ENCODE results near the gene MIER2.
"Not testable (repeated sequence)": the region's sequence is repeated elsewhere in the genome, so short reads cannot be mapped to it uniquely, and the experiment has no call there.

MIER2 gene

DNA sequence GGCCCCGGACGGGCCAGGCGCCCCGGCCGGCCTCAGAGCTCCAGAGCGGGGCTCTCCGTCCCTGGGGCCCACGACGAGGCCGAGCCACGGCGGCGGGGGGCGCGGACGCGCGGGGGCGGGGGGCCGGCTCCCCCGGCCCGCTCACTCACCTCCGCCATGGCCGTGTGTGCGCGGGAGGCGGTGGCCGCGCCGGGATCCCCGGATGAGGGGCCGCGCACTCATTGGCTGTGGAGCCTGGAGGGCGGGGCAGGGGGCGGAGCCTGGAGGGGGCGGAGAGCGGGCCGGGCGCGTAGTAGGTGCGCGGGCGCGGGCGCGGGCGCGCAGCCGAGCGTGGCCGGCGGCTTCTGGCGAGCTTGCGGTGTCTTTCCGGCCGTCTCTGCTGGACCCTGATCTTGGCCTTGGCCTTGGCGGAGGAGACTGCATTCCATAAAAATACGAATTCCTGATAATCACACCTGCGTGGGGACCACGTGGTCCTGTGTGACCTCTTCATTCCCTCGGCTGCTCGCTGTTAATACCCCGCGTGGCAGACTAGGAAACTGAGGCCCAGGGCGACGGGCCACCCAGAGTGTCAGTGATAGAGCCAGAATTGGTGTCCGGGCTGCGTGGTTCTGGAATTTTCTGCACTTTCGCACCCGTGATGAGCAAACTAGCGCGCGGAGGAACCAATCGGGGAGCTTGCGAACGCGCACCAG, at the start of gene MIER2:
Gene MIER2 (minus strand): TSS at position 172 of the 695 bp plus-strand sequence. CDS start 14 bp downstream, at position 158.
- DNase-seq (ENCODE audit: low spot score): peak; percentile 22

DNA sequence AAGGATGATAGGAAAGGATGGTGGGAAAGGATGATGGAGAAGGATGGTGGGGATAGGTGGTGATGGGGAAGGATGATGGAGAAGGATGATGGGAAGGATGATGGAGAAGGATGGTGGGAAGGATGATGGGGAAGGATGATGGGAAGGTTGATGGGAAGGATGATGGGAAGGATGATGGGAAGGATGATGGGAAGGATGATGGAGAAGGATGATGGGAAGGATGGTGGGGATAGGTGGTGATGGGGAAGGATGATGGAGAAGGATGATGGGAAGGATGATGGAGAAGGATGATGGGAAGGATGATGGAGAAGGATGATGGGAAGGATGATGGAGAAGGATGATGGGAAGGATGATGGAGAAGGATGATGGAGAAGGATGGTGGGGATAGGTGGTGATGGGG, 49.0 kb upstream of the MIER2 start:
- not testable (repeated sequence) for DNase-seq (ENCODE audit: low spot score)

DNA sequence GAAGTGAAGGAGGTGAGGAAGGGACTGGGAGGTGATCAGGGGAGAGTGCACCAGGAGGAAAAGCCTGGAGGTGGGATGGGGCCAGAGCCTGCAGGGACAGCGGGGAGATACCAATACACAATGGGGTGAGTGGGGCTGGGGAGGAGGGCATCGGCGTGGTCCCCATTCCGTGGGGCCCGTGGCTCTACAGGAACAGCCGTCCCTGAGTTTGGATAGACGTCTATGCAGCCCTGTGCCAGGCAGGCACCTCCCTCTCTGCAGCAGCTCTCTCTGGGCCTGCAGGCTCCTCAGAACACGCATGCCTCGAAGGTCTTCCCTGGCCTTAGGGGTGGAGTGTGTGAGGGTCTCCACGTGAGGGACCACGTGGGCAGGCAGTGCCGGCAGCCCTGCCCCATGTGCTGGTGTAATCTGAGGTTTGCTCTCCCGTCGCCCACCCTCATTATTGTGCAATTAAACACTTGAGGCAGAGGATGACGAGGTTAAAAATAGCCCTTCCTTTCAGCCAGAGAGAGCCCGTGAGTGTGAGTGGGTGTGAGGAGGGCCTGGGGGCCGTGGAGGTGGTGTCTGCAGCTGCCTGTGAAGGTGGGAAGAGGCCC, 47.9 kb upstream of the MIER2 start:
- no peak for DNase-seq (ENCODE audit: low spot score)

DNA sequence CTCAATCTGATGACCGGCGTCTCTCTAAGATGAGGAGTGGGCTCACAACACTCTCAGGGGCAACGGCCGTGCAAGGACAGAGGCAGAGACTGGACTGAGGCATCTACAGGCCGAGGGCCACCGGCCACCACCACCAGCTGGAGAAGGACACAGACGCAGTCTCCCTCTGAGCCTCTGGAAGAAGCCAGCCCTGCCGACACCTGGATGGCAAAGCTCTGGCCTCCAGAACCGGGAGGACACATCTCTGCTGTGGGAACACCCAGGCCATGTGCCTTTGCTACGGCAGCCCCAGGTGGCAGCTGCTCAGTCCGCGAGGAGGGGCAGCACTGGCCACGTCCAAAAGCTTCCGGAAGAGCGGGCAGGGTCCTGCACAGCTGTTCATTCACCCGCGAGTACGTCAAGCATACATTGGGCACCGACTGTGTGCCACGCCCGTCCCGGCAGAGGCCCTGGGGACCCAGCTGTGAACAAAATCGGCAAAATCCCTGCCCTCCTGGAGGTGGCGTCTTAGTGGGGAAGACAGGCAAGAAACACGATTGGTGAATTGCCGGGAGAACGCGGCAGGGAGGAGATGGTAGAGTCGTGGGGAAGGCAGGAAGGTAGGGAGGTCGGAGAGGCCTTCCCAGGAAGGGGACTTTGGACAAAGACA, 47.3 kb upstream of the MIER2 start:
- DNase-seq (ENCODE audit: low spot score): no peak

DNA sequence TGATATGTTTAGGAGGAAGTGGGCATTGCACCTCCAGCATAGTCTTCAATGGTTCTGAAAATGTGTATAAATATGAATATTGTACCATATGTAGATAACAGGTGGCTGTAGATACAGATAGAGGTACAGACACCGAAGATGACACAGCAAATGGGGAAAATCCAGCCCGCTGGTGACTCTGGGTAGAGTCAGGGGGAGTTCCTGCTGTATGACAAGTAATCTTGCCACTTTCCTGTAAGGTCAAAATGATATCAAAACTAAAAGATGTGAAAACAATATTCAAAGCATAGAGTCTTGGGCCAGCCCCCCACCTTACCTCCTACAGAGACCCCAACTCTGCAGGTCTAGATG, 46.6 kb upstream of the MIER2 start:
- no peak for DNase-seq (ENCODE audit: low spot score)

GRCh38 chr19:390386-391206, 46.0 kb upstream of the MIER2 start:
- no peak for DNase-seq (ENCODE audit: low spot score)

DNA sequence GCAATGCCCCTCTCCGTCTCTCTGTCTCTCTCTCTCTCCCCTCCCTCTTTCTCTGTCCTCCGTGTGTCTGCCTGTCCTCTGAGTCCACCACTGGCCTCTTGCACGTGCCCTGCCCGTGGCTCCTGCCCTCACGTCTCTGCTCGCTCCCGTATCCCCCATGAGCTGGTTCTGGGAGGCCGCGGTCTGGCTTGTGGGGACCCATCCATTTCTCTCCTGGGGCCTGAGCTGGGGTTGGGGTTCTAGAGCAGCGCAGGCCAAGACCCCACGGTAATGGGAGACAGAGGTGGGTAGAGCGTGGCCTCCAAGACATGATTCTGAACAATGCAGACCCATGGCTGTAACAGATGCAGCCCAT, 45.3 kb upstream of the MIER2 start:
- no peak for DNase-seq (ENCODE audit: low spot score)

- no peak for DNase-seq (ENCODE audit: low spot score)
Measured at GRCh38 chr19:389255-389934, 44.8 kb upstream of the MIER2 start.

- no peak for DNase-seq (ENCODE audit: low spot score)
Measured at GRCh38 chr19:388691-389090, 44.1 kb upstream of the MIER2 start.

DNA sequence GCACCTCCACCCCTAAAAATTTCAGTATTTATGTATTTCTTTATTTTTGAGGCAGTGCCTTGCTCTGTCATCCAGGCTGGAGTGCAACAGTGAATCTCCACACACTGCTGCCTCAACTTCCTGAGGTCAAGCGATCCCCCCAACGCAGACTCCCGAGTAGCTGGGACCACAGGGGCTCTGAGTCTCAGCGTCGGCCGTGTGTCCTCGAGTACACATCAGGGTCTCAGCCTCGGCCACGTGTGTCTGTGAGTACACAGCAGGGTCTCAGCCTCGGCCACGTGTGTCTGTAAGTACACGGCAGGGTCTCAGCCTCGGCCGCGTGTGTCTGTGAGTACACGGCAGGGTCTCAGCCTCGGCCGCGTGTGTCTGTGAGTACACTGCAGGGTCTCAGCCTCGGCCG, 43.2 kb upstream of the MIER2 start:
- no peak for DNase-seq (ENCODE audit: low spot score)

DNA sequence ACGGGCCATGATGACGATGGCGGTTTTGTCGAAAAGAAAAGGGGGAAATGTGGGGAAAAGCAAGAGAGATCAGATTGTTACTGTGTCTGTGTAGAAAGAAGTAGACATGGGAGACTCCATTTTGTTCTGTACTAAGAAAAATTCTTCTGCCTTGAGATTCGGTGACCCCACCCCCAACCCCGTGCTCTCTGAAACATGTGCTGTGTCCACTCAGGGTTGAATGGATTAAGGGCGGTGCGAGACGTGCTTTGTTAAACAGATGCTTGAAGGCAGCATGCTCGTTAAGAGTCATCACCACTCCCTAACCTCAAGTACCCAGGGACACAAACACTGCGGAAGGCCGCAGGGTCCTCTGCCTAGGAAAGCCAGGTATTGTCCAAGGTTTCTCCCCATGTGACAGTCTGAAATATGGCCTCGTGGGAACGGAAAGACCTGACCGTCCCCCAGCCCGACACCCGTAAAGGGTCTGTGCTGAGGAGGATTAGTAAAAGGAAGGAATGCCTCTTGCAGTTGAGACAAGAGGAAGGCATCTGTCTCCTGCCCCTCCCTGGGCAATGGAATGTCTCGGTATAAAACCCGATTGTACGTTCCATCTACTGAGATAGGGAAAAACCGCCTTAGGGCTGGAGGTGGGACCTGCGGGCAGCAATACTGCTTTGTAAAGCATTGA, 42.2 kb upstream of the MIER2 start:
- not testable (repeated sequence) for DNase-seq (ENCODE audit: low spot score)

DNA sequence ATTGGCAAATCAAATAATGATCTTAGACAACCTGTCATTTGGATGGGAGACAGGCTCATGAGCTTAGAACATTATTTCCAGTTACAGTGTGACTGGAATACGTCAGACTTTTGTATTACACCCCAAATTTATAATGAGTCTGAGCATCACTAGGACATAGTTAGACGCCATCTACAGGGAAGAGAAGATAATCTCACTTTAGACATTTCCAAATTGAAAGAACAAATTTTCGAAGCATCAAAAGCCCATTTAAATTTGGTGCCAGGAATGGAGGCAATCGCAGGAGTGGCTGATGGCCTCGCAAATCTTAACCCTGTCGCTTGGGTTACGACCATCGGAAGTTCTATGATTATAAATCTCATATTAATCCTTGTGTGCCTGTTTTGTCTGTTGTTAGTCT, 41.6 kb upstream of the MIER2 start:
- DNase-seq (ENCODE audit: low spot score): not testable (repeated sequence)

- DNase-seq (ENCODE audit: low spot score): no peak
Measured at GRCh38 chr19:384799-385169, 40.2 kb upstream of the MIER2 start.

GRCh38 chr19:383922-384798, 39.6 kb upstream of the MIER2 start:
- no peak for DNase-seq (ENCODE audit: low spot score)

- no peak for DNase-seq (ENCODE audit: low spot score)
Measured at GRCh38 chr19:383040-383439, 38.4 kb upstream of the MIER2 start.

- peak; percentile 66 for DNase-seq (ENCODE audit: low spot score)
Measured at GRCh38 chr19:382578-382977, 38.0 kb upstream of the MIER2 start.

DNA sequence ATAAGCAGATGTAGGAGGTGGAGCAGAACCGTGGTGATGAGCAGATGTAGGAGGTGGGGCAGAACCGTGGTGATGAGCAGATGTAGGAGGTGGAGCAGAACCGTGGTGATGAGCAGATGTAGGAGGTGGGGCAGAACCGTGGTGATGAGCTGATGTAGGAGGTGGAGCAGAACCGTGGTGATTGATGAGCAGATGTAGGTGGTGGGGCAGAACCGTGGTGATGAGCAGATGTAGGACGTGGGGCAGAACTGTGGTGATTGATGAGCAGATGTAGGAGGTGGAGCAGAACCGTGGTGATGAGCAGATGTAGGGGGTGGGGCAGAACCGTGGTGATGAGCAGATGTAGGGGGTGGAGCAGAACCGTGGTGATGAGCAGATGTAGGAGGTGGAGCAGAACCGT, 37.3 kb upstream of the MIER2 start:
- DNase-seq (ENCODE audit: low spot score): not testable (repeated sequence)

DNA sequence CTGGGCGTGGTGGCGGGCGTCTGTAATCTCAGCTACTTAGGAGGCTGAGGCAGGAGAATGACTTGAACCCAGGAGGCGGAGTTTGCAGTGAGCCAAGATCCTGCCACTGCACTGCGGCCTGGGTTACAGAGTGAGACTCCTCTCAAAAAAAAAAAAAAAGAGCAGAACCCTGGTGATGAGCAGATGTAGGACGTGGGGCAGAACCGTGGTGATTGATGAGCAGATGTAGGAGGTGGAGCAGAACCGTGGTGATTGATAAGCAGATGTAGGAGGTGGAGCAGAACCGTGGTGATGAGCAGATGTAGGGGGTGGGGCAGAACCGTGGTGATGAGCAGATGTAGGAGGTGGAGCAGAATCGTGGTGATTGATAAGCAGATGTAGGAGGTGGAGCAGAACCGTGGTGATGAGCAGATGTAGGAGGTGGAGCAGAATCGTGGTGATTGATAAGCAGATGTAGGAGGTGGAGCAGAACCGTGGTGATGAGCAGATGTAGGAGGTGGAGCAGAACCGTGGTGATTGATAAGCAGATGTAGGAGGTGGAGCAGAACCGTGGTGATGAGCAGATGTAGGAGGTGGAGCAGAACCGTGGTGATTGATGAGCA, 36.1 kb upstream of the MIER2 start:
- not testable (repeated sequence) for DNase-seq (ENCODE audit: low spot score)

GRCh38 chr19:379796-380195, 35.2 kb upstream of the MIER2 start:
- DNase-seq (ENCODE audit: low spot score): no peak

- no peak for DNase-seq (ENCODE audit: low spot score)
Measured at GRCh38 chr19:378706-379105, 34.1 kb upstream of the MIER2 start.
